Muscle layer of duodenum (tissue), 2 donors: ENCODE data around the gene AKR7A3.
"Not testable (repeated sequence)": the region's sequence is repeated elsewhere in the genome, so short reads cannot be mapped to it uniquely, and the experiment has no call there.

Experiments
- H3K27ac ChIP-seq: one replicate; pipeline ENCODE4 v1.7.0; 2013; ENCODE audit warnings: mild to moderate bottlenecking, low read length
- H3K27me3 ChIP-seq: one replicate; pipeline ENCODE4 v1.7.0; 2013; ENCODE audit warnings: low read depth, mild to moderate bottlenecking, control low read depth, low read length
- H3K36me3 ChIP-seq, 2 donors: one replicate each; pipeline ENCODE4 v1.7.0; 2013; ENCODE audit warnings: low read length in 2 of 2, control low read depth in 1 of 2, mild to moderate bottlenecking in 1 of 2; ENCODE audit not compliant: insufficient read depth in 2 of 2, control insufficient read depth in 1 of 2
- H3K4me1 ChIP-seq, 2 donors: one replicate each; pipeline ENCODE4 v1.7.0; 2013; ENCODE audit warnings: low read length in 2 of 2, mild to moderate bottlenecking in 2 of 2, control low read depth in 1 of 2, moderate library complexity in 1 of 2; ENCODE audit not compliant: insufficient read depth in 2 of 2, control insufficient read depth in 1 of 2
- H3K4me3 ChIP-seq, 2 donors: one replicate each; pipeline ENCODE4 v1.7.0; 2013; ENCODE audit warnings: low read length in 2 of 2, low read depth in 1 of 2, mild to moderate bottlenecking in 1 of 2
- H3K9me3 ChIP-seq, 2 donors: one replicate each; pipeline ENCODE4 v1.7.0; 2013; ENCODE audit warnings: low read length in 2 of 2, control low read depth in 1 of 2, mild to moderate bottlenecking in 1 of 2; ENCODE audit not compliant: control insufficient read depth in 1 of 2
- donor health status: healthy.

AKR7A3 gene

GRCh38 chr1:19309123-19309813 is 20.7 kb upstream of the AKR7A3 start:
- Histone ChIP-seq H3K9me3 (no peaks in the 10 kb centered on the region), H3K27ac (no peak overlapping the region), H3K4me1 (peaks cover 11 to 23% of the 10 kb centered on the region in 2 donors), H3K36me3 (peaks cover 30 to 42% of the 10 kb centered on the region in 2 donors), H3K4me3 (no peak overlapping the region), H3K27me3 (no peaks in the 10 kb centered on the region)

GRCh38 chr1:19308509-19308907 is 19.9 kb upstream of the AKR7A3 start:
- no peaks in the 10 kb centered on the region for H3K9me3 ChIP-seq
- no peak overlapping the region for H3K4me3 ChIP-seq
- peaks cover 10 to 22% of the 10 kb centered on the region in 2 donors for H3K4me1 ChIP-seq
- no peak overlapping the region for H3K27ac ChIP-seq
- peaks cover 36 to 50% of the 10 kb centered on the region in 2 donors for H3K36me3 ChIP-seq
- H3K27me3 ChIP-seq, result no peaks in the 10 kb centered on the region

- H3K27me3 ChIP-seq, result no peaks in the 10 kb centered on the region
- H3K9me3 ChIP-seq, result no peaks in the 10 kb centered on the region
- H3K27ac ChIP-seq, result no peak overlapping the region
- peaks cover 40 to 55% of the 10 kb centered on the region in 2 donors for H3K36me3 ChIP-seq
- H3K4me1 ChIP-seq, result peaks cover 7 to 16% of the 10 kb centered on the region in 2 donors
- no peak overlapping the region for H3K4me3 ChIP-seq
These were observed 19.4 kb upstream of the AKR7A3 start for GRCh38 chr1:19307794-19308508.

GRCh38 chr1:19306941-19307340 is 18.4 kb upstream of the AKR7A3 start:
- no peak overlapping the region for H3K27ac ChIP-seq
- H3K36me3 ChIP-seq, result peaks cover 40 to 59% of the 10 kb centered on the region in 2 donors
- H3K4me1 ChIP-seq, result peaks cover 7 to 11% of the 10 kb centered on the region in 2 donors
- H3K27me3 ChIP-seq, result no peaks in the 10 kb centered on the region
- H3K4me3 ChIP-seq, result no peak overlapping the region
- no peaks in the 10 kb centered on the region for H3K9me3 ChIP-seq

GRCh38 chr1:19305880-19306279 is 17.3 kb upstream of the AKR7A3 start:
- H3K27me3 ChIP-seq, result no peaks in the 10 kb centered on the region
- H3K4me1 ChIP-seq, result peaks cover 4% of the 10 kb centered on the region in 2 donors
- H3K36me3 ChIP-seq, result peaks cover 40 to 59% of the 10 kb centered on the region in 2 donors
- H3K9me3 ChIP-seq, result no peaks in the 10 kb centered on the region
- H3K27ac ChIP-seq, result no peak overlapping the region
- H3K4me3 ChIP-seq, result no peak overlapping the region

- not testable (repeated sequence) for H3K9me3 ChIP-seq, H3K27ac ChIP-seq, H3K27me3 ChIP-seq, H3K4me1 ChIP-seq, H3K4me3 ChIP-seq
- H3K36me3 ChIP-seq, result peaks cover 40 to 59% of the 10 kb centered on the region in 2 donors
These were observed 15.5 kb upstream of the AKR7A3 start for GRCh38 chr1:19304081-19304480.

GRCh38 chr1:19300211-19300610 is 11.6 kb upstream of the AKR7A3 start:
- no peak overlapping the region for H3K27ac ChIP-seq
- H3K27me3 ChIP-seq, result no peaks in the 10 kb centered on the region
- no peaks in the 10 kb centered on the region for H3K4me1 ChIP-seq
- peaks cover 13 to 27% of the 10 kb centered on the region in 2 donors for H3K36me3 ChIP-seq
- H3K4me3 ChIP-seq, result no peak overlapping the region
- peaks cover 2 to 4% of the 10 kb centered on the region in 2 donors for H3K9me3 ChIP-seq

- H3K36me3 ChIP-seq, result peaks cover 0 to 6% of the 10 kb centered on the region in 2 donors
- no peaks in the 10 kb centered on the region for H3K27me3 ChIP-seq
- peaks cover 11 to 14% of the 10 kb centered on the region in 2 donors for H3K9me3 ChIP-seq
- no peaks in the 10 kb centered on the region for H3K4me1 ChIP-seq
- no peak overlapping the region for H3K27ac ChIP-seq
- no peak overlapping the region for H3K4me3 ChIP-seq
These were observed 6.1 kb upstream of the AKR7A3 start for GRCh38 chr1:19294638-19295037.

GRCh38 chr1:19289244-19289643 is 674 bp upstream of the AKR7A3 start:
- Histone ChIP-seq H3K27me3 (no peaks in the 10 kb centered on the region), H3K36me3 (peaks cover under 1 to 1% of the 10 kb centered on the region in 2 donors), H3K4me3 (peak overlapping the region; percentile 61 to 66), H3K9me3 (peaks cover 0 to 3% of the 10 kb centered on the region in 2 donors), H3K4me1 (peaks cover 0 to 9% of the 10 kb centered on the region in 2 donors), H3K27ac (no peak overlapping the region)

GRCh38 chr1:19287436-19288185 is 959 bp downstream of the AKR7A3 start:
- Histone ChIP-seq H3K4me3 (peak overlapping the region in 1 of 2 donors; percentile 57), H3K27ac (no peak overlapping the region), H3K36me3 (peaks cover 5% of the 10 kb centered on the region in 2 donors)

GRCh38 chr1:19285807-19286206 is 2.8 kb downstream of the AKR7A3 start:
- not testable (repeated sequence) for H3K4me1 ChIP-seq, H3K9me3 ChIP-seq, H3K4me3 ChIP-seq, H3K27ac ChIP-seq, H3K27me3 ChIP-seq, H3K36me3 ChIP-seq

More at GRCh38 chr1:19287436-19288185, 959 bp downstream of the AKR7A3 start:
- Histone ChIP-seq H3K9me3 (no peaks in the 10 kb centered on the region), H3K27me3 (no peaks in the 10 kb centered on the region), H3K4me1 (peaks cover 0 to 9% of the 10 kb centered on the region in 2 donors)
